Panc1 (cell line): ENCODE data around the gene PALD1.

Experiments used
- CTCF ChIP-seq: fragments of 450-650 bp; IDR thresholded peaks from 2 replicates; pipeline ENCODE4 v1.5.1; 2017; ENCODE audit warnings: mild to moderate bottlenecking
- POLR2AphosphoS5 ChIP-seq: IDR thresholded peaks from 2 replicates; pipeline ENCODE4 v1.6.1; 2012; ENCODE audit warnings: mild to moderate bottlenecking, low read depth, low read length, moderate library complexity
- REST ChIP-seq, 2 experiments: IDR thresholded peaks; 2 replicates each; pipeline ENCODE4 v1.6.1; 2011 to 2012; ENCODE audit warnings: low read depth in 2 of 2, control low read depth in 1 of 2, low read length in 1 of 2, mild to moderate bottlenecking in 1 of 2, moderate library complexity in 1 of 2; ENCODE audit not compliant: insufficient read depth in 1 of 2
- TCF7L2 ChIP-seq: IDR thresholded peaks from 2 replicates; pipeline ENCODE4 v1.6.1; 2011; ENCODE audit warnings: mild to moderate bottlenecking, low read depth, low read length, inconsistent platforms

GRCh38 chr10:70579234-70580002, 100.9 kb downstream of the PALD1 start:
- TF ChIP-seq CTCF (no peak), POLR2AphosphoS5 (no peak), TCF7L2 (no peak), REST (IDR thresholded peaks at IDR 0.05; ENCODE audit: insufficient read depth in 1 of 2, low read depth in 2 of 2, low read length in 1 of 2) (no peak)
